Neutrophil (primary cell): ENCODE measurements around the gene RAB8B.
A peak's percentile ranks its signal among the peaks of the same experiment; 100 is the strongest.

Source experiments
- H3K27ac ChIP-seq: fragments of 200-600 bp; sonication (generic); 2 replicates; pipeline ENCODE4 v1.5.1; 2016; ENCODE audit warnings: mild to moderate bottlenecking, moderate library complexity
- H3K27me3 ChIP-seq: fragments of 200-600 bp; sonication (generic); 2 replicates; pipeline ENCODE4 v1.6.0; 2016; ENCODE audit warnings: mild to moderate bottlenecking
- H3K36me3 ChIP-seq: fragments of 200-600 bp; sonication (generic); 2 replicates; pipeline ENCODE4 v1.5.1; 2017
- H3K4me1 ChIP-seq, 2 experiments: fragments of 200-600 bp in 1 of 2; sonication (generic) in 1 of 2; 1 replicate in 1 of 2; 2 replicates in 1 of 2; pipeline versions ENCODE4 v1.5.1 to v1.6.1; 2013 to 2016; ENCODE audit warnings: low read depth in 1 of 2, low read length in 1 of 2, mild to moderate bottlenecking in 1 of 2, moderate library complexity in 1 of 2; ENCODE audit not compliant: control insufficient read depth in 1 of 2, insufficient read depth in 1 of 2
- H3K4me3 ChIP-seq, 2 experiments: fragments of 200-600 bp in 1 of 2; sonication (generic) in 1 of 2; 1 replicate in 1 of 2; 2 replicates in 1 of 2; pipeline ENCODE4 v1.5.1; 2013 to 2016; ENCODE audit warnings: low read depth in 1 of 2, low read length in 1 of 2, mild to moderate bottlenecking in 1 of 2, moderate library complexity in 1 of 2
- H3K9me3 ChIP-seq: fragments of 200-600 bp; sonication (generic); 2 replicates; pipeline ENCODE4 v1.5.1; 2016
- TF ChIP-seq, protein P1 (sequence below): fragments of 200-600 bp; sonication (generic); IDR thresholded peaks from 2 replicates; pipeline ENCODE4 v1.5.1; 2016; ENCODE audit warnings: antibody characterized with exemption

The RAB8B gene

DNA sequence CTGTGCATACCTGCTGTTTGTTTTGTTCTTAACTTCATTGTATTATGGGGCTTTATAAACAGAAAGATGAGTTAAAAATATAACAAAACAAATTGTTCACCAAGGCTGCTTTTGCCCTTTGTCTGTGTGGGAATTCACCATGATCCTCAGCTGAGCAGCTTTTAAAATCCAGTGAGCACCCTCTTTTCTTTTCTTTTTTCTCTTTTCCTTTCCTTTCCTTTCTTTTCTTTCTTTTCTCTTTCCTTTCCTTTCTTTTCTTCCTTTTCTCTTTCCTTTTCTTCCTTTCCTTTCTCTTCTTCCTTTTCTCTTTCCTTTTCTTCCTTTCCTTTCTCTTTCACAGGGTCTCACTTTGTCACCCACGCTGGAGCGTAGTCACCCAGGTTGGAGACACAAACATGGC lies 38.3 kb downstream of the RAB8B start:
- peaks cover 69 to 79% of the 10 kb centered on the region in 2 experiments for H3K4me1 ChIP-seq
- no peaks in the 10 kb centered on the region for H3K27me3 ChIP-seq
- peak overlapping the region; percentile 73 for H3K27ac ChIP-seq
- H3K9me3 ChIP-seq: no peaks in the 10 kb centered on the region
- TF ChIP-seq, protein P1, sequence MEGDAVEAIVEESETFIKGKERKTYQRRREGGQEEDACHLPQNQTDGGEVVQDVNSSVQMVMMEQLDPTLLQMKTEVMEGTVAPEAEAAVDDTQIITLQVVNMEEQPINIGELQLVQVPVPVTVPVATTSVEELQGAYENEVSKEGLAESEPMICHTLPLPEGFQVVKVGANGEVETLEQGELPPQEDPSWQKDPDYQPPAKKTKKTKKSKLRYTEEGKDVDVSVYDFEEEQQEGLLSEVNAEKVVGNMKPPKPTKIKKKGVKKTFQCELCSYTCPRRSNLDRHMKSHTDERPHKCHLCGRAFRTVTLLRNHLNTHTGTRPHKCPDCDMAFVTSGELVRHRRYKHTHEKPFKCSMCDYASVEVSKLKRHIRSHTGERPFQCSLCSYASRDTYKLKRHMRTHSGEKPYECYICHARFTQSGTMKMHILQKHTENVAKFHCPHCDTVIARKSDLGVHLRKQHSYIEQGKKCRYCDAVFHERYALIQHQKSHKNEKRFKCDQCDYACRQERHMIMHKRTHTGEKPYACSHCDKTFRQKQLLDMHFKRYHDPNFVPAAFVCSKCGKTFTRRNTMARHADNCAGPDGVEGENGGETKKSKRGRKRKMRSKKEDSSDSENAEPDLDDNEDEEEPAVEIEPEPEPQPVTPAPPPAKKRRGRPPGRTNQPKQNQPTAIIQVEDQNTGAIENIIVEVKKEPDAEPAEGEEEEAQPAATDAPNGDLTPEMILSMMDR: no peak
- no peak overlapping the region for H3K4me3 ChIP-seq
- H3K36me3 ChIP-seq: peaks cover 17% of the 10 kb centered on the region

DNA sequence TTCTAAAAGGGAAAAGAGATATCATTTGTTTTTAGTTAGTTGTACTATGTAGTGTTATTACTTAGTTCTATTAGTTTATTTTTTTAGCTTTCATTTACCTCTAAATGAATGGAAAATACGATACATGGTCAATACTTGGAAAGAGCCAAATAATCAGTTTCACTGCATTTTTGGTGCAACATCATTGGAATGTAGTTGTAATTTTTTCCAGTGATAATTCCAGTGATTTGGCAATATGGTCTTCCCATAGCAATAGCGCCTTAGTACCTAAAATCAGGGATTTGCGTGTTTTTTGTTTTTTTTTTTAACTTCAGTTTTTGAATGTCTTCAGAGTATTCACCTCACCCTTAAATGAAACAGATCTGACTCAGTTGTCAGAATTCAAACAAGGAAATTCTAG lies 41.8 kb downstream of the RAB8B start:
- peak overlapping the region; percentile 78 for H3K27ac ChIP-seq

DNA sequence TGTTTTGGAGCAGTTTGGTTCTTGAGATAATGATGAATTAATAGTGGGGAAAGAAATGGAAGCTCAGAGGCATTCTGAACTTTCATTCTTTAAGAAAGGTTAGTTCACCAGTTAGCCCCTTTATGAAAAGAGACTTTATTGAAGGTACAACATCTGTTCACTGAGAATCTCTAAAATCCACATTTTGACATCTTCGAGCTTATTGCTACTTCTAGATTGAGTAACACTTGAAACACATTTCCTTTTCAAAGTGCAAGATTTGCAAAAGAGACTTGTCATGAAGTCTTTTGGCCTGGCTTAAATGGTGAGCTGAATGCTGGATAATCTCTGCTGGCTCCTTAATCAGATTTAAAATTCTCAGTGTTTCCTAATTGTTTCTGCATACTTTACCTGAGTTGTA lies 42.3 kb downstream of the RAB8B start:
- H3K4me1 ChIP-seq: peaks cover 76 to 79% of the 10 kb centered on the region in 2 experiments
- no peaks in the 10 kb centered on the region for H3K9me3 ChIP-seq
- peaks cover 6% of the 10 kb centered on the region for H3K36me3 ChIP-seq
- TF ChIP-seq, protein P1: no peak
- no peak overlapping the region for H3K4me3 ChIP-seq
- no peaks in the 10 kb centered on the region for H3K27me3 ChIP-seq
- peak overlapping the region; percentile 78 for H3K27ac ChIP-seq

More for the DNA sequence above, 41.8 kb downstream of the RAB8B start:
- Histone ChIP-seq H3K27me3 (no peaks in the 10 kb centered on the region), H3K4me1 (peaks cover 81% of the 10 kb centered on the region in 2 experiments), H3K36me3 (peaks cover 6% of the 10 kb centered on the region), H3K9me3 (no peaks in the 10 kb centered on the region), H3K4me3 (no peak overlapping the region)
- TF ChIP-seq, protein P1: no peak

DNA sequence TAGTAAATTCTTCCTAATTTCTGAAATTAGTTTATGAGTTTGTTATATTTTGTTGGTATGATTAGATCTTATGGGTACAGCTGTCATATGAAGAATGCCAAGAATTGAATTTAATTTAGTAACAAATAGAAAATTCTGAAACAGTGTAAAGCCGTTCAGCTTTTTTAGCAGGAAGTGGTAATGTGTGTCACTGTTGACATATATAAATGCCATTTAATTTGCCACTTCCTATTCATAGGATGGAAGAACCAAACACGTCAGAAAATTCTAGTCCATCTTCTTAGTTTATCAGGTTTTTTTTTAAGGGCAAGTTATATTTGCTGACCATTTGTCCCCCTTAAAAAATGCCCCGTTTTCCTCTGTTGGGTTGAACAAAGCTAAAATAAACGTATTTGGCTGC lies 43.0 kb downstream of the RAB8B start:
- Histone ChIP-seq H3K27ac (peak overlapping the region; percentile 78), H3K36me3 (peaks cover 6% of the 10 kb centered on the region), H3K9me3 (no peaks in the 10 kb centered on the region), H3K4me1 (peaks cover 77 to 79% of the 10 kb centered on the region in 2 experiments), H3K4me3 (peak overlapping the region in 1 of 2 experiments; percentile 1), H3K27me3 (no peaks in the 10 kb centered on the region)
- TF ChIP-seq, protein P1: no peak

DNA sequence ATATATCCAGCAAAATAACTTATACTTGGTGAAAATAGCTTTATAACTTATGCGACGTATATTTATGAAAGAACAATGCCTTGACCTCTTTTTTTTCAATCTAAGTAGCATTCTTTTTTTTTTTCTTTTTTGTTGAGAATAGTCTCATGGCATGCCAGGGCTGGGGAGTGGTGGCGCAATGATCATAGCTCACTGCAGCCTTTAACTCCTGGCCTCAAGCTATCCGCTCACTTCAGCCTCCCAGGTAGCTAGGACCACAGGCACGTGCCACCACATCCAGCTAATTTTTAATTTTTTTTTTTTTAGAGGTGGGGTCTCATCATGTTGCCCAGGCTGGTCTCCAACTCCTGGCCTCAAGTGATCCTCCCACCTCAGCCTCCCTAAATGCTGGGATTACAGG lies 43.5 kb downstream of the RAB8B start:
- H3K27me3 ChIP-seq: no peaks in the 10 kb centered on the region
- no peak overlapping the region for H3K4me3 ChIP-seq
- peaks cover 6% of the 10 kb centered on the region for H3K36me3 ChIP-seq
- no peaks in the 10 kb centered on the region for H3K9me3 ChIP-seq
- H3K27ac ChIP-seq: peak overlapping the region; percentile 78
- TF ChIP-seq, protein P1: no peak
- peaks cover 76 to 81% of the 10 kb centered on the region in 2 experiments for H3K4me1 ChIP-seq
